Neural progenitor cell (in vitro differentiated cells): Measurements from ENCODE around the gene SLC4A1AP.

Source experiments
- CTCF ChIP-seq: fragments of 200-600 bp; sonication (generic); IDR thresholded peaks from 2 replicates; pipeline ENCODE4 v1.5.1; 2017; ENCODE audit warnings: antibody characterized with exemption, mild to moderate bottlenecking
- EZH2phosphoT487 ChIP-seq: fragments of 200-600 bp; sonication (generic); IDR thresholded peaks from 2 replicates; pipeline ENCODE4 v1.6.1; 2017; ENCODE audit warnings: antibody characterized with exemption

GRCh38 chr2:27683390-27684071, 19.8 kb downstream of the SLC4A1AP start:
- TF ChIP-seq CTCF: peak; percentile 100
- TF ChIP-seq EZH2phosphoT487: no peak
